SKM-1 treated with dmso at 0.1 percent for 144 hours (cell line): ENCODE data around the gene C14orf132.

Experiments
- DNase-seq: peaks from one replicate; lab custom pipeline; 2025; ENCODE audit not compliant: unreplicated experiment; lab: John Stamatoyannopoulos, UW

The C14orf132 gene

GRCh38 chr14:96039633-96040311, 610 bp downstream of the C14orf132 start:
- no peak for DNase-seq

GRCh38 chr14:96040828-96041371, 1.7 kb downstream of the C14orf132 start:
- no peak for DNase-seq

GRCh38 chr14:96042248-96042930, 3.2 kb downstream of the C14orf132 start:
- no peak for DNase-seq

DNA sequence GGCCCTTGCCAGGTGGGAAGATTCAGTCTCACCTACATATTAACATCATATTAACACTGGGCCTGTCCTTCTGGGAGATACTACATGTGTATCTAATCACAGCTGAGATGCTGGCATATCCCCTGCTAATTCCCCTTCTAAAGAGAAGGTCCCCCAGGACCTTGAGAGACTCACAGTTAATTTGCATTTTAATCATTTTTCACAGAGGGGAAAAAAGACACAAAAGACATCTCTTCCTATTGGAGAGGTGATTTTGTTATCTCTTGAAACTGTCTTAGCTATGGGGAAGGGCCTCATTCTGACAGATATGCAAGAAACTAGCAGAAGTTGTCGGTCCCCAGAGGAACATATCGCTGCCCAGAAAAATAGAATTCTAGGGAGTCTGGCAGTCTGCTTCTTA, 7.5 kb downstream of the C14orf132 start:
- no peak for DNase-seq

GRCh38 chr14:96047101-96047500, 7.9 kb downstream of the C14orf132 start:
- DNase-seq = no peak

GRCh38 chr14:96049932-96050331, 10.8 kb downstream of the C14orf132 start:
- DNase-seq = no peak

DNA sequence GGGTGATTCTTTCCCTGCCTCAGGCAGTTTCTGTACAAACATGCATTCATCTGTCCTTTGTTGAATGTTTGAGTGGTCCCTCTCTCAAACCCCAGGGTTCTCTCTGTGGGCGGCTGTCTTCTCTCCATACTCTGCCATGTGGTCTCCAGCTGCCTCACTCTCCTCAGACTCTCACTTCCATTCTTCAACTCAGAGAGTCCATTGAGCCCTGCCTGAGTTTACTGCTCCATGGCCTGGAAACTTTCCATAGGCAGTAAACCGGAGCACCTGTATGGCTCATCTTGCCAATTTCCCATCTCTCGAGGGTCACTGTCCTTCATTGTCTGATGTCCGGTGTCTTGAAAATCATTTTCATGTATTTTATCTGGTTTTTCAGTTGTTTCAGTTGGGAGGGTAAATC, 11.3 kb downstream of the C14orf132 start:
- DNase-seq = no peak

- no peak for DNase-seq
These were observed 12.1 kb downstream of the C14orf132 start for GRCh38 chr14:96051231-96051630.

DNA sequence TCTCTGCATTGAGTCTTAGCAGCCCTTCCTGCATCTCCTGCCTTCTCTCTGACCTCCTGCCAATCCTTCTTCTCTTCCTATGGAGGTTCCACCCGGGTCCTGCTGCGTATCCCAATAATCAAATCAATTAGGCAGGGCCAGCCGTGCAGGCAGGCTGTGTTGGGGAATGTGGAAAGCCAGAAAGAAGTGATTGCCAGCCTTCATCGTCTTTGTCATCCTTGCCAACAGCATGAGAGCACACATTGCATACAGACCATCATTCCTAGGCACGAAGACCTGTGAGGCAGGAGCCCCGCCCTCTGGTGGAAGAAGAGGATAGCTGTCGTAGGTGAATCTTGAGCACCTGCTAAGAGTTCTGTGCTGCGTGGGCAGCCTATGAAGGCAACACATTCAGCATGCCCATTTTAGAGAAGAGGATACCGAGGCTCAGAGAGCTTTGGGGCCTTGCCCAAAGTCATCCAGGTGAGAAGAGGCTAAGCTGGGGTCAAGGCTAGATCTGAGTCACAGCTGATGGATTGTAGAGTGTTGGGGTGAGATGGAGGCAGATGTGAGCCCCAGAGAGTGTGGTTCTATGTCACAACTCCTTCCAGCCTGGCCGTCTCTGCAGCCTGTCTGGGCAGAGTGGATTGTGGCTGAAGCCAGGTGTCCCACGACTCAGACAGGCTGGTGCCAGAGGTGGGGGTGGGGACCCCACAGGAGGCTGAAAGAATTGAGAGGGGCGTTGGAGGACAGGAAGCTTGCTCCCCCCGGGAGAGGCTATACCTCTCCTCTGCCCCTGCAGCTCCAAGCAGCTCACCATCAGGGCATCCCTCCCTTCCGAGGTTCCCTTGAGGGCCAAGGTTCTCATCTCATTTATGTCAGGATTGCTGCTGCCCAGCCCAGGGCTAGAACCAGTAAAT, 12.7 kb downstream of the C14orf132 start:
- no peak for DNase-seq

DNA sequence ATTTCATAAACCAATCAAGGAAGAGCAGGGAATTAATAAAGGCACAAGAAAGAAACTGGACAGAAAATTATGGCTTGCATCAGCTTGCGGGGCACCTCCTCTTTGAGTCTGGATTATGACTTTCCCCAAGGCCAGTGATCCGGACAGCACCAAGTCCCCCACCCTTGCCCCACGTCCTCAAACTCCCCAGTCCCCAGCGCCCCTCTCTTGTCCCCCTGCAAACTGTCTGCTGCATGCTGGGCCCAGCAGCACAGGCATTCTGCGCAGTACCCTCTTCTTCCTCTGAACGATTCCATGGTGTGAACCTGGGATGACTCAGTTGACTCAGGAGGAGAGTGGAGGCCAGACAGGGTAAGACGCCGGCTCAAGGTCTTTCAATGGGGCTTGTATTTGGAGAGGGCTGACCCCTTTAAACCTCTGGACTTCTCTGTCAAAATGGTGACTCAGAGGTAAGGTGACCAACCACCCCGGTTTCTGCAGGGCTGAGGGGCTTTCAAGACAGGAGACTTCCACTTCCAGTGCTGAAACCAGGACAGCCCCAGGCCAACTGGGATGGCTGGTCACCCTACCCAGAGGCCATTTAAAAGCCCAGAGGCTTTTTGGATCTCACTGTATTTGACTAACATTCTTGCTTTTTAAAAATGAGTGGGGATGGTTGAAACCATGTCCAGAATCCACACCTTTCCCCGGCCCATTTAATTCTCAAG, 13.5 kb downstream of the C14orf132 start:
- DNase-seq = no peak

GRCh38 chr14:96053248-96053599, 14.1 kb downstream of the C14orf132 start:
- DNase-seq = no peak

DNA sequence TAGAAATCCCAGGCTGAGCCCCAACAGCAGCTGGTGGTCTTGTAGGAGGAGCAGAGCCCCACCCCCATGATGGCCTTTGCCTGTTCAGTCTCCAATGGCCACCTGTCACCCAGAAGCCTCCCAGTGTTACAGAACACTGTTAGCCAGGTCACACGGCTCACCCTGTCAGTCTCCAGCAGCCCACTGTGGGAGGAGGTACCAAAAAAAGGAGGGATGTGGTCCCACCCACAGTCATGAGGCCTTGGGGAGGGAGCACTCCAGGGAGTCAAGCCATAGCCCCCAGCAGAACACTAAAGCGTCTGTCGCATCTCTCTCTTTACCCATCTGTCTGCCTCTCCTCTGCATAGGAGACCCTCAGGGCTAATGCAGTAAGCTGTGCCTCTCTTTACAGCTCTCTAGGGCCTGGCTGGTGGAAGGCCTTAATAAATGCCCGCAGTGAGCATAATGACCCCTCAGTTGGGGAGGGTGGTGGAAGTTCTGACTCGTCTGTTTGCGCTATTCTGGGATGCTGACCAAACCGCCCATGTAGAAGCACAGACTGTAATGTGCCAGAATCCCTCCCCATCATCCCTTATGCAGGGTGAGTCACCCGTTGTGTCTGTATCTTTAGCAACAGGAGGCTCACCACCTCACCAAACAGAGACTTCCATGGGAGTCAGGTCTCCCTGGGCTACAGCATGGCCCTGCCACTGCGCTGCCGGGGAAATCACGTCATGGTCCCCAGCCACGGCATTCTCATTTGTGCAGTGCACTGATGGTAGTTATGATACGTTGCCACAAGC, 14.6 kb downstream of the C14orf132 start:
- DNase-seq = no peak

DNA sequence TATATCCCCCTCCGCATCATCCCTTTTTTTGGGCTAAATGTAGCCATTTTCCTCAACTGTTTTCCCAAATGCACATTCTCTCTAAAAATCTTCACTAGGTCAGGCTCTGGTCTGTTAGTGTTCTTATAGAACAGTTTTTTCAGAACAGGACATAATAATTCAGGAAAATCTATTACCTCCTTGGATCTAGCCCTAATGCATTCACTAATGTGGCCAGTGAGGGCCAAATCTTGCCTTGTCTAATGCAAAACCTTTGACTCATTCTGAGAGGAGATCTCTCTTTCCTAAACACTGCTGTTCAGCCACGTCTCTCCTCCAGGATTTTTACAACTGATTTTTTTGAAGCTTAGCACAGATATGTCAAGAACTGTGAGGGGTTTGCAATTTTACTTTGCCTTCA, 15.5 kb downstream of the C14orf132 start:
- DNase-seq = no peak

DNA sequence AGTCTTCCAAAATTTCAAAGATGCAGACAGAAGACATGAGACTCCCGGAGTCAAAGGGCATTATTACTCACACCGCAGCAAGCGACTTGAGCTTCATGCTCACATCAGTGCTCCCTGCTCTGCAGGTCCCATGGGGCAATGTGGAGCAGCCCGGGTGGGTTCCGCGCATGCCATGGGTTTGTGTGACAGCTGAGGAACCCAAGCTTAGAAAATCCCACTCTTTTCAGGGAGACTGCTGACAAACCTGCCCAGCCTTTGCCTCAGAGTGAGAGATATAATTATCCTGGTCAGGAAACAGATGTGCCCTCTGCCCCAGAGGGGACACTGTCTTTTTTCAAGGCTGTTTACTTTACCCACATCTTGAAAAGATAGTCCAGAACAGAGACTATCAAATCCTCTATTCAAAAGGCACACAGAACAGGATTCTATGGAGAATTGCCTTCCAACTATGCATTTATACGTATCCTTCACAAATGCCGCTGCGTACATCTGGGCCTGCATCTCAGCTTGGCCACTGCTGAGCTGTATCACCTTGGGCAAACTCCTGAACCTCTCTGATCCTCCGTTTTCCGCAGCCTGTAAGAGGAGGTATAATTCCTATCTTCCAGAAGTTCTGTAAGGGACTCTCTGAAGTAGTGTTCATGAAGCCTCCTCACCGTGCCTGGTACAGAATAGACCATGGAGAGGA, 16.0 kb downstream of the C14orf132 start:
- no peak for DNase-seq

GRCh38 chr14:96055753-96056508, 16.8 kb downstream of the C14orf132 start:
- DNase-seq = no peak

DNA sequence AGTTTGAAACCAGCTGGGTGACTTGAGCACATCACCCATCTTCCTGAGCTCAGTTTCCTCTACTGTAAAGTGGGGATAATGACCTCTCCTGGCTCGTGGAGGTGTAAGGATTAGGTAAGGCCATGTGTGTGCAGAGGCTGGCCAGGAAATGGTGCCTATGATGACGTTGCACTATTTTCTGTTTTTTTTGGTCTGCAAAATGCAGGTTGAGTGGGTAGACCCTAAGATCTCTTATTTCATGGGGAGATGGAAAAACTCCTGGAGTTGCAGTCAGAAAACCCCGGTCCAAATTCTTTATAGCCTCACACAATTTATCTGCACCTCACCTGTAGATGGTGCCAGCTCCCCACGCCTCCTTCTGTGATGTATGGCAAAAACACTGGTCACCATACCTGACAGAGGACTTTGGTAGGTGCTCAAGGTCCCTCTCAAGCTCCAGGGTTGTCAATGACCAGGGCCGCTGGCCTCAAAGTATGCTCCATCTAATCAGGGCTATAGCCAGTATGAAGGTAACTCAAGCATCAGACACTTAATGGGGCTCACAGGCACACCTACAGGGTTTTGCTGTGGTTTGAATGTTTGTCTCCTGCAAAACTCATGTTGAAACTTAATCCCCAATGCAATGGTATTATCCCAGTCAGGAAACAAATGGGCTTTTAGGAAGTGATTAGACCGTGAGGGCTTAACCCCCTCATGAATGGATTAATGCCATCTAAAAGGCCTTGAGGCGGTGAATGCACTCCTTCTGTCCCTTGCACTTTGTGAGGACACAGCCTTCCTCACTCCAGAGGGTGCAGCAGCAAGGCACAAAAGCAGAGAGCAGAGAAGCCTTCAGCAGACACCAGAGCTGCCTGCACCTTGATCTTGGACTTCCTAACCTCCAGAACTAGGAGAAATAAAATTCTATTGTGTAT, 17.6 kb downstream of the C14orf132 start:
- no peak for DNase-seq

GRCh38 chr14:96057738-96058137, 18.6 kb downstream of the C14orf132 start:
- no peak for DNase-seq
